Right lobe of liver (tissue), 4 donors: Measurements from ENCODE around the gene TMEM98.

Source experiments
- POLR2A ChIP-seq: fragments of 450-650 bp; IDR thresholded peaks from one replicate; pipeline ENCODE4 v1.6.1; 2017; ENCODE audit warnings: antibody characterized with exemption, mild to moderate bottlenecking
- TF ChIP-seq, protein P1 (sequence below), 4 donors: fragments of 200-600 bp in 3 of 4; fragments of 450-650 bp in 1 of 4; IDR thresholded peaks; one replicate each; pipeline versions ENCODE4 v1.5.1 to v1.8.0; 2016 to 2022; ENCODE audit warnings: antibody characterized with exemption in 4 of 4, mild to moderate bottlenecking in 2 of 4
- donor health status: DM: no; HTN: no; CAD: no.
- donor health status: DM: no; HTN: no; CAD: no.
- donor health status: DM: no; HTN: yes; CAD: no.

- TF ChIP-seq, protein P1, sequence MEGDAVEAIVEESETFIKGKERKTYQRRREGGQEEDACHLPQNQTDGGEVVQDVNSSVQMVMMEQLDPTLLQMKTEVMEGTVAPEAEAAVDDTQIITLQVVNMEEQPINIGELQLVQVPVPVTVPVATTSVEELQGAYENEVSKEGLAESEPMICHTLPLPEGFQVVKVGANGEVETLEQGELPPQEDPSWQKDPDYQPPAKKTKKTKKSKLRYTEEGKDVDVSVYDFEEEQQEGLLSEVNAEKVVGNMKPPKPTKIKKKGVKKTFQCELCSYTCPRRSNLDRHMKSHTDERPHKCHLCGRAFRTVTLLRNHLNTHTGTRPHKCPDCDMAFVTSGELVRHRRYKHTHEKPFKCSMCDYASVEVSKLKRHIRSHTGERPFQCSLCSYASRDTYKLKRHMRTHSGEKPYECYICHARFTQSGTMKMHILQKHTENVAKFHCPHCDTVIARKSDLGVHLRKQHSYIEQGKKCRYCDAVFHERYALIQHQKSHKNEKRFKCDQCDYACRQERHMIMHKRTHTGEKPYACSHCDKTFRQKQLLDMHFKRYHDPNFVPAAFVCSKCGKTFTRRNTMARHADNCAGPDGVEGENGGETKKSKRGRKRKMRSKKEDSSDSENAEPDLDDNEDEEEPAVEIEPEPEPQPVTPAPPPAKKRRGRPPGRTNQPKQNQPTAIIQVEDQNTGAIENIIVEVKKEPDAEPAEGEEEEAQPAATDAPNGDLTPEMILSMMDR (IDR thresholded peaks at IDR 0.05), result no peak
- no peak for TF ChIP-seq POLR2A
Measured at GRCh38 chr17:32899236-32900013, 28.5 kb upstream of the TMEM98 start.
